GM12878 (cell line): ENCODE measurements around the gene SESN1. TPM values are rescaled to one million over a fixed set of nuclear protein-coding genes. Genes with fewer than 3 reads are reported as not detected.

Experiments used
- ATAC-seq: fragments of 200-7000 bp; cut with Tn5 transposase; 3 replicates; pipeline ENCODE4 v1.9.1; 2020; ENCODE audit warnings: mild to moderate bottlenecking, moderate library complexity
- BruUV-seq: library from RNA; stranded (reverse); fragments of 400-500 nt; replicated peaks from 2 replicates; lab custom pipeline; 2021; lab: Mats Ljungman, UMichigan
- CTCF ChIA-PET: fragments of 300-600 bp; sonication (Branson Sonifier 250); formaldehyde crosslinking; extraction: SDS; loops from one replicate; lab custom pipeline; 2021; ENCODE audit warnings: inconsistent platforms; lab: Yijun Ruan, JAX
- POLR2A ChIA-PET: fragments of 350-600 bp; formaldehyde crosslinking; extraction: SDS; loops from one replicate; lab custom pipeline; 2021; ENCODE audit warnings: inconsistent platforms; lab: Charles Lee
- RAD21 ChIA-PET: fragments of 300-600 bp; sonication (Branson Sonifier 250); formaldehyde crosslinking; loops from one replicate; lab custom pipeline; 2023; ENCODE audit warnings: antibody characterized with exemption; ENCODE audit not compliant: unreplicated experiment; lab: Charles Lee
- SMC1A ChIA-PET: fragments of 300-600 bp; sonication (Branson Sonifier 250); formaldehyde crosslinking; loops from one replicate; lab custom pipeline; 2023; ENCODE audit not compliant: unreplicated experiment, uncharacterized antibody; lab: Charles Lee
- DNase-seq: peaks from one replicate; pipeline ENCODE4 v3.0.0-alpha.2; 2011; ENCODE audit warnings: low read depth, low spot score
- FAIRE-seq: peaks from 3 replicates; lab custom pipeline; 2011; peaks lifted over from hg19 to GRCh38; lab: Jason Lieb, UNC
- H2AFZ ChIP-seq: 2 replicates; pipeline ENCODE4 v1.6.0; 2011; ENCODE audit warnings: low read depth, low read length, control low read depth; ENCODE audit not compliant: control insufficient read depth
- H3K27ac ChIP-seq: 2 replicates; pipeline ENCODE4 v1.5.1; 2011; ENCODE audit warnings: control low read depth; ENCODE audit not compliant: control insufficient read depth, insufficient read depth
- H3K27me3 ChIP-seq, 2 experiments: replicated peaks in 1 of 2; 2 replicates each; pipeline versions ENCODE4 v1.6.0 to v1.6.1; 2011; ENCODE audit warnings: low read length in 1 of 2; ENCODE audit not compliant: control insufficient read depth in 2 of 2, insufficient read depth in 2 of 2
- H3K36me3 ChIP-seq, 2 experiments: 2 replicates each; pipeline ENCODE4 v1.5.1; 2011; ENCODE audit warnings: low read length in 1 of 2; ENCODE audit not compliant: control insufficient read depth in 2 of 2, insufficient read depth in 2 of 2
- H3K4me1 ChIP-seq: 2 replicates; pipeline ENCODE4 v1.6.1; 2011; ENCODE audit warnings: mild to moderate bottlenecking, low read length, moderate library complexity, mixed read lengths; ENCODE audit not compliant: control insufficient read depth, insufficient read depth
- H3K4me2 ChIP-seq: 2 replicates; pipeline ENCODE4 v1.6.0; 2011; ENCODE audit warnings: control low read depth; ENCODE audit not compliant: control insufficient read depth, insufficient read depth
- H3K4me3 ChIP-seq: fragments of 200-600 bp; sonication (generic); 2 replicates; pipeline ENCODE4 v1.5.1; 2016
- H3K79me2 ChIP-seq: 2 replicates; pipeline ENCODE4 v1.6.0; 2011; ENCODE audit warnings: low read length; ENCODE audit not compliant: control insufficient read depth, insufficient read depth
- H3K9ac ChIP-seq: 2 replicates; pipeline ENCODE4 v1.8.0; 2011; ENCODE audit warnings: low read length, control low read depth, mixed read lengths; ENCODE audit not compliant: control insufficient read depth, insufficient read depth
- H3K9me3 ChIP-seq: replicated peaks from 3 replicates; pipeline ENCODE4 v1.5.1; 2011; ENCODE audit warnings: mild to moderate bottlenecking, low read length; ENCODE audit not compliant: control insufficient read depth, insufficient read depth
- H4K20me1 ChIP-seq: 2 replicates; pipeline ENCODE4 v1.6.0; 2011; ENCODE audit not compliant: control insufficient read depth, insufficient read depth
- ASH2L ChIP-seq: fragments of 300-600, 200-600 bp; sonication (generic); IDR thresholded peaks from 2 replicates; pipeline ENCODE4 v1.6.1; 2017; ENCODE audit warnings: low read depth, mild to moderate bottlenecking, borderline replicate concordance
- BHLHE40 ChIP-seq, 2 experiments: fragments of 450-650 bp in 1 of 2; IDR thresholded peaks; 2 replicates each; pipeline ENCODE4 v1.6.1; 2011 to 2017; ENCODE audit warnings: low read depth in 2 of 2, borderline replicate concordance in 1 of 2, improper control_type of control experiment in 1 of 2, low read length in 1 of 2, mild to moderate bottlenecking in 1 of 2
- CHD1 ChIP-seq: IDR thresholded peaks from 2 replicates; pipeline ENCODE4 v1.6.1; 2012; ENCODE audit warnings: low read depth, low read length, improper control_type of control experiment
- EED ChIP-seq: sonication (generic); IDR thresholded peaks from 2 replicates; pipeline ENCODE4 v1.6.1; 2016; ENCODE audit warnings: antibody characterized with exemption, low read depth
- ETV6 ChIP-seq, 2 experiments: fragments of 450-650 bp in 1 of 2; IDR thresholded peaks in 1 of 2; conservative IDR thresholded peaks in 1 of 2; 2 replicates each; pipeline ENCODE4 v1.6.1; 2014; ENCODE audit warnings: antibody characterized with exemption in 1 of 2, borderline replicate concordance in 1 of 2, low read depth in 1 of 2, mild to moderate bottlenecking in 1 of 2, moderate library complexity in 1 of 2
- HCFC1 ChIP-seq: fragments of 150-350 bp; IDR thresholded peaks from 2 replicates; pipeline ENCODE4 v1.6.1; 2014; ENCODE audit warnings: low read length
- HDGF ChIP-seq: fragments of 450-650 bp; IDR thresholded peaks from 2 replicates; pipeline ENCODE4 v1.6.1; 2016; ENCODE audit warnings: antibody characterized with exemption
- IKZF2 ChIP-seq, 2 experiments: fragments of 450-650 bp; IDR thresholded peaks; 2 replicates each; pipeline ENCODE4 v1.6.1; 2017; ENCODE audit warnings: mild to moderate bottlenecking in 2 of 2, moderate library complexity in 2 of 2
- JUND ChIP-seq: IDR thresholded peaks from 2 replicates; pipeline ENCODE4 v1.6.1; 2012; ENCODE audit warnings: low read depth, mild to moderate bottlenecking, low read length, improper control_type of control experiment, moderate library complexity
- MEF2B ChIP-seq: fragments of 450-650 bp; IDR thresholded peaks from 2 replicates; pipeline ENCODE4 v1.6.1; 2018; ENCODE audit warnings: mild to moderate bottlenecking, moderate library complexity; ENCODE audit not compliant: partially characterized antibody, poor library complexity, severe bottlenecking
- MYB ChIP-seq: fragments of 150-350 bp; IDR thresholded peaks from 2 replicates; pipeline ENCODE4 v1.6.1; 2014; ENCODE audit warnings: mild to moderate bottlenecking, low read depth, low read length, borderline replicate concordance
- NFYB ChIP-seq: IDR thresholded peaks from 2 replicates; pipeline ENCODE4 v1.6.1; 2011; ENCODE audit warnings: low read depth, mild to moderate bottlenecking, low read length, improper control_type of control experiment, moderate library complexity; ENCODE audit not compliant: insufficient read depth
- PAX8 ChIP-seq: fragments of 450-650 bp; IDR thresholded peaks from 2 replicates; pipeline ENCODE4 v1.6.1; 2017; ENCODE audit warnings: mild to moderate bottlenecking, moderate library complexity
- RUNX3 ChIP-seq: IDR thresholded peaks from 2 replicates; pipeline ENCODE4 v1.6.1; 2012; ENCODE audit warnings: low read length, inconsistent platforms
- SPI1 ChIP-seq: IDR thresholded peaks from 2 replicates; pipeline ENCODE4 v1.6.1; 2011; ENCODE audit warnings: low read depth, mild to moderate bottlenecking, low read length, moderate library complexity, borderline replicate concordance; ENCODE audit not compliant: insufficient read depth
- WGBS: methylation state at CpG from one replicate; pipeline ENCODE4 v1.1.6; 2016; ENCODE audit warnings: low lambda C conversion rate; ENCODE audit not compliant: insufficient replicate concordance, insufficient coverage; ENCODE audit errors: missing lambda C conversion rate; 5-methylcytosine and 5-hydroxymethylcytosine counted together
- in situ Hi-C: fragments of 300-500 bp; cut with MboI; formaldehyde crosslinking; loops from 9 replicates; pipeline ENCODE4 v1.14.3; 2018; ENCODE audit warnings: mixed read lengths
- intact Hi-C: fragments of 100-400 bp; cut with micrococcal nuclease; formaldehyde crosslinking; loops from one replicate; pipeline ENCODE4 v1.14.2; 2022; ENCODE audit not compliant: unreplicated experiment
- polyA plus RNA-seq, 11 experiments: library from polyadenylated mRNA; depleted of rRNA in 4 of 11; unstranded in 6 of 11; stranded (reverse) in 5 of 11; fragments of >200 nt; fragmentation: Nextera tagmentation in 4 of 11; fragmentation: Illumina TruSeq in 1 of 11; extraction: Ambion mirVana in 4 of 11; extraction: Trizol in 1 of 11; gene quantifications; 1 replicate in 1 of 11; 2 replicates in 10 of 11; pipeline versions ENCODE4 v1.2.1 to v1.2.3, GENCODE V29; 2011 to 2016; ENCODE audit warnings: inconsistent platforms in 2 of 11, missing spikeins in 2 of 11, low read depth in 1 of 11
- total RNA-seq, 4 experiments: library from RNA; depleted of rRNA in 3 of 4; stranded (reverse); fragments of >200 nt in 3 of 4; fragmentation: Illumina TruSeq in 1 of 4; extraction: Trizol in 1 of 4; gene quantifications; 2 replicates each; pipeline versions ENCODE4 v1.2.1 to v1.2.3, GENCODE V29; 2013 to 2021
- TF ChIP-seq, protein P1 (sequence below): fragments of 450-650 bp; IDR thresholded peaks from 2 replicates; pipeline ENCODE4 v1.6.1; 2017; ENCODE audit warnings: mild to moderate bottlenecking, moderate library complexity
- TF ChIP-seq, protein P2 (sequence below): IDR thresholded peaks from 2 replicates; pipeline ENCODE4 v1.6.1; 2011; ENCODE audit warnings: mild to moderate bottlenecking, low read depth, low read length, moderate library complexity; ENCODE audit not compliant: insufficient replicate concordance

SESN1 gene
- total and polyA plus RNA-seq, 10 of the 15 experiments (the other 5 are each of a cell fraction or from before 2014, with no cell fraction given), result 1.3 to 13.0 (median 3.3) TPM

DNA sequence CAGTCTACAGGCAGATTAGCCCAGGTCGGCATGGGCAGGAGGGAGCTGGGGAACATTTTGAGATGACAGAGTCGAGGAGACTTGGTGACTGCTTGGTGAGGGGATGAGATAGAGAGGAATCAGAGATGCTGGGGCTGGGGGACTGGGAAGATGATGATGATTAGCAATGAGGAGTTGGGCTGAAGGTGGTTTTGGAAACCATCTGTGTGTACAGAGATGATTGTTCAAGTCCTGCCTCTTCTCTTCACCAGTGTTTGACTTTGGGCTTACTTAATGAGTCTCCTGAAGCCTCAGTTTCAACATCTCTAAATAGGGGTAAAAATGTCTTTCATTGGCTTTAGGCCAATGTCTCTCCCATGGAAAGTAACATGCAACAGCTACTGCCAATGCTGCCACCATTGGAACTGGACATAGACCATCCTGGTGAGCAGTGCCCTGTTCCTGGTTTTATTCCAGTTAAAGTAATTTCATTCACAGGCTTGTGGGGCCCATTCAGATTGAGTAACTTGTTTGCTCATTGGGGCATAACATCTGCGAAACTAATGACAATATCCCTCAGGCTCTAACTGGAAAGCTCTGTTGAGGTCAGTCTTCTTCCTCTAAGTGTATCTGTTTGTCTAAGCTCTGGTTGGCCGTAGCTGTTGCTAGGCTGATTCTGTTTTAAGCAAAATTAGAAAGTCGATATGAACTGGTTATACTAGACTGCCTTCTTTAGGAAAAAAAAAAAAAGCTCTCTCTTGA is 147.4 kb downstream of the SESN1 start:
- no peak overlapping the region for H2AFZ ChIP-seq
- no TSS peak for BruUV-seq
- no peaks in the 10 kb centered on the region for H4K20me1 ChIP-seq
- no peaks in the 10 kb centered on the region for H3K9me3 ChIP-seq
- FAIRE-seq, result no peak
- ATAC-seq, result no peak
- POLR2A ChIA-PET, result interaction anchor here (0.5 kb wide), 1 partner anchor 398 kb away, joined by 3 read pairs; no protein-coding TSS in a partner anchor
- no peak for DNase-seq
- H3K4me3 ChIP-seq, result no peak overlapping the region
- no peaks in the 10 kb centered on the region for H3K4me1 ChIP-seq
- no peak overlapping the region for H3K27ac ChIP-seq
- WGBS, result 29% methylated on average over 5 of the region's 5 CpGs
- TF ChIP-seq, protein P1, sequence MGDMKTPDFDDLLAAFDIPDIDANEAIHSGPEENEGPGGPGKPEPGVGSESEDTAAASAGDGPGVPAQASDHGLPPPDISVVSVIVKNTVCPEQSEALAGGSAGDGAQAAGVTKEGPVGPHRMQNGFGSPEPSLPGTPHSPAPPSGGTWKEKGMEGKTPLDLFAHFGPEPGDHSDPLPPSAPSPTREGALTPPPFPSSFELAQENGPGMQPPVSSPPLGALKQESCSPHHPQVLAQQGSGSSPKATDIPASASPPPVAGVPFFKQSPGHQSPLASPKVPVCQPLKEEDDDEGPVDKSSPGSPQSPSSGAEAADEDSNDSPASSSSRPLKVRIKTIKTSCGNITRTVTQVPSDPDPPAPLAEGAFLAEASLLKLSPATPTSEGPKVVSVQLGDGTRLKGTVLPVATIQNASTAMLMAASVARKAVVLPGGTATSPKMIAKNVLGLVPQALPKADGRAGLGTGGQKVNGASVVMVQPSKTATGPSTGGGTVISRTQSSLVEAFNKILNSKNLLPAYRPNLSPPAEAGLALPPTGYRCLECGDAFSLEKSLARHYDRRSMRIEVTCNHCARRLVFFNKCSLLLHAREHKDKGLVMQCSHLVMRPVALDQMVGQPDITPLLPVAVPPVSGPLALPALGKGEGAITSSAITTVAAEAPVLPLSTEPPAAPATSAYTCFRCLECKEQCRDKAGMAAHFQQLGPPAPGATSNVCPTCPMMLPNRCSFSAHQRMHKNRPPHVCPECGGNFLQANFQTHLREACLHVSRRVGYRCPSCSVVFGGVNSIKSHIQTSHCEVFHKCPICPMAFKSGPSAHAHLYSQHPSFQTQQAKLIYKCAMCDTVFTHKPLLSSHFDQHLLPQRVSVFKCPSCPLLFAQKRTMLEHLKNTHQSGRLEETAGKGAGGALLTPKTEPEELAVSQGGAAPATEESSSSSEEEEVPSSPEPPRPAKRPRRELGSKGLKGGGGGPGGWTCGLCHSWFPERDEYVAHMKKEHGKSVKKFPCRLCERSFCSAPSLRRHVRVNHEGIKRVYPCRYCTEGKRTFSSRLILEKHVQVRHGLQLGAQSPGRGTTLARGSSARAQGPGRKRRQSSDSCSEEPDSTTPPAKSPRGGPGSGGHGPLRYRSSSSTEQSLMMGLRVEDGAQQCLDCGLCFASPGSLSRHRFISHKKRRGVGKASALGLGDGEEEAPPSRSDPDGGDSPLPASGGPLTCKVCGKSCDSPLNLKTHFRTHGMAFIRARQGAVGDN, result no peak
- TF ChIP-seq SPI1 (no peak), ASH2L (no peak), PAX8 (no peak), ETV6 (conservative IDR thresholded peaks at IDR 0.05 in 1 of 2, IDR thresholded peaks at IDR 0.05 in 1 of 2; ENCODE audit: borderline replicate concordance in 1 of 2, low read depth in 1 of 2) (no peak), MYB (no peak), HDGF (no peak), IKZF2 (IDR thresholded peaks at IDR 0.05) (no peak), CHD1 (no peak), MEF2B (no peak), EED (no peak), NFYB (no peak), BHLHE40 (IDR thresholded peaks at IDR 0.05; ENCODE audit: borderline replicate concordance in 1 of 2, low read depth in 2 of 2, low read length in 1 of 2) (no peak), JUND (no peak), RUNX3 (no peak), HCFC1 (no peak)
- TF ChIP-seq, protein P2, sequence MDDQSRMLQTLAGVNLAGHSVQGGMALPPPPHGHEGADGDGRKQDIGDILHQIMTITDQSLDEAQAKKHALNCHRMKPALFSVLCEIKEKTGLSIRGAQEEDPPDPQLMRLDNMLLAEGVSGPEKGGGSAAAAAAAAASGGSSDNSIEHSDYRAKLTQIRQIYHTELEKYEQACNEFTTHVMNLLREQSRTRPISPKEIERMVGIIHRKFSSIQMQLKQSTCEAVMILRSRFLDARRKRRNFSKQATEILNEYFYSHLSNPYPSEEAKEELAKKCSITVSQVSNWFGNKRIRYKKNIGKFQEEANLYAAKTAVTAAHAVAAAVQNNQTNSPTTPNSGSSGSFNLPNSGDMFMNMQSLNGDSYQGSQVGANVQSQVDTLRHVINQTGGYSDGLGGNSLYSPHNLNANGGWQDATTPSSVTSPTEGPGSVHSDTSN, result no peak
- TF ChIP-seq, all 136 proteins: peak for 0
- H3K36me3 ChIP-seq, result no peaks in the 10 kb centered on the region
- intact Hi-C loops, result no loop called here
- H3K9ac ChIP-seq, result no peak overlapping the region
- in situ Hi-C loops, result no loop called here
- H3K79me2 ChIP-seq, result no peaks in the 10 kb centered on the region
- peaks cover 0 to 21% of the 10 kb centered on the region in 2 experiments; a peak in 3 of 4 replicates for H3K27me3 ChIP-seq
- RAD21 ChIA-PET, result no interaction called here
- SMC1A ChIA-PET, result no interaction called here
- H3K4me2 ChIP-seq, result no peak overlapping the region
- CTCF ChIA-PET, result no interaction called here
